Dermis microvascular lymphatic vessel endothelial cell (primary cell): Measurements from ENCODE around the gene MMP24OS. TPM values are rescaled to one million over a fixed set of nuclear protein-coding genes. Genes with fewer than 3 reads are reported as not detected.

Experiments
- DNase-seq, 2 donors: peaks; one replicate each; pipeline versions ENCODE4 v3.0.0 to v3.0.0-alpha.2; 2010; ENCODE audit warnings: low read depth in 2 of 2
- total RNA-seq: library from RNA; depleted of rRNA; stranded (reverse); fragments of >200 nt; gene quantifications from 2 replicates; pipeline ENCODE4 v1.2.1, GENCODE V29; 2014

The MMP24OS gene
- total RNA-seq, 1 donor from 2014 or later: 2.4 TPM

GRCh38 chr20:35306931-35307517, 29.1 kb upstream of the MMP24OS start:
- peak; percentile 31 to 81 for DNase-seq

GRCh38 chr20:35305682-35306556, 28.0 kb upstream of the MMP24OS start:
- DNase-seq: peak; percentile 72 to 99

- no peak for DNase-seq
Measured at GRCh38 chr20:35304956-35305355, 27.0 kb upstream of the MMP24OS start.

- DNase-seq: peak; percentile 74 to 91
Measured at GRCh38 chr20:35303735-35304491, 26.0 kb upstream of the MMP24OS start.

GRCh38 chr20:35303382-35303734, 25.4 kb upstream of the MMP24OS start:
- no peak for DNase-seq

- peak in 1 of 2 donors; percentile 36 for DNase-seq
Measured at GRCh38 chr20:35302421-35303335, 24.8 kb upstream of the MMP24OS start.

GRCh38 chr20:35301426-35301825, 23.5 kb upstream of the MMP24OS start:
- no peak for DNase-seq

GRCh38 chr20:35300469-35301262, 22.7 kb upstream of the MMP24OS start:
- no peak for DNase-seq

GRCh38 chr20:35299780-35300179, 21.9 kb upstream of the MMP24OS start:
- DNase-seq: no peak

GRCh38 chr20:35298264-35298663, 20.3 kb upstream of the MMP24OS start:
- DNase-seq: no peak

GRCh38 chr20:35297740-35298139, 19.8 kb upstream of the MMP24OS start:
- DNase-seq: no peak

GRCh38 chr20:35297155-35297554, 19.2 kb upstream of the MMP24OS start:
- no peak for DNase-seq

- DNase-seq: no peak
Measured at GRCh38 chr20:35296101-35296554, 18.2 kb upstream of the MMP24OS start.

- no peak for DNase-seq
Measured at GRCh38 chr20:35295674-35296073, 17.8 kb upstream of the MMP24OS start.

GRCh38 chr20:35295058-35295457, 17.1 kb upstream of the MMP24OS start:
- DNase-seq: no peak

- DNase-seq: no peak
Measured at GRCh38 chr20:35294293-35294685, 16.4 kb upstream of the MMP24OS start.

- no peak for DNase-seq
Measured at GRCh38 chr20:35293303-35294292, 15.7 kb upstream of the MMP24OS start.

GRCh38 chr20:35292504-35293285, 14.8 kb upstream of the MMP24OS start:
- DNase-seq: no peak
